Measurements from ENCODE around the gene POLR1G.
A peak's percentile ranks its signal among the peaks of the same experiment; 100 is the strongest.
"Not testable (repeated sequence)": the region's sequence is repeated elsewhere in the genome, so short reads cannot be mapped to it uniquely, and the experiment has no call there.

The POLR1G gene

DNA sequence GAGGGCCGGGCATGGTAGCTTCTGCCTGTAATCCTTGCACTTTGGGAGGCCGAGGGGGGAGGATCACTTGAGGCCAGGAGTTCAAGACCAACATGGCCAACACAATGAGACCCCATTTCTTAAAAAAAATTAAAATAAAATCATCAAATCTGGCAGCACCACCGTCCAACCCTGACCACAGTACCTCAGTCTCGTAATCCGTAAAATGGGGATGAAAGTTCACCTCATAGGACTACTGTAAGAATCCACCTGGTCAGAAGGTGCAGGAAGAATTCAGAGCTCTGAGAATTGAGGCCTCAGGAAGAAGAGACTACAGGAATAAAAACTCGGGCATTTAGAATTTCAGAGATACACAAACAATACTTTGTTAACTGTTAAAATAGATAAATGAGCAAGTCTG lies 4.6 kb upstream of the POLR1G start:
- no peak for DNase-seq

DNA sequence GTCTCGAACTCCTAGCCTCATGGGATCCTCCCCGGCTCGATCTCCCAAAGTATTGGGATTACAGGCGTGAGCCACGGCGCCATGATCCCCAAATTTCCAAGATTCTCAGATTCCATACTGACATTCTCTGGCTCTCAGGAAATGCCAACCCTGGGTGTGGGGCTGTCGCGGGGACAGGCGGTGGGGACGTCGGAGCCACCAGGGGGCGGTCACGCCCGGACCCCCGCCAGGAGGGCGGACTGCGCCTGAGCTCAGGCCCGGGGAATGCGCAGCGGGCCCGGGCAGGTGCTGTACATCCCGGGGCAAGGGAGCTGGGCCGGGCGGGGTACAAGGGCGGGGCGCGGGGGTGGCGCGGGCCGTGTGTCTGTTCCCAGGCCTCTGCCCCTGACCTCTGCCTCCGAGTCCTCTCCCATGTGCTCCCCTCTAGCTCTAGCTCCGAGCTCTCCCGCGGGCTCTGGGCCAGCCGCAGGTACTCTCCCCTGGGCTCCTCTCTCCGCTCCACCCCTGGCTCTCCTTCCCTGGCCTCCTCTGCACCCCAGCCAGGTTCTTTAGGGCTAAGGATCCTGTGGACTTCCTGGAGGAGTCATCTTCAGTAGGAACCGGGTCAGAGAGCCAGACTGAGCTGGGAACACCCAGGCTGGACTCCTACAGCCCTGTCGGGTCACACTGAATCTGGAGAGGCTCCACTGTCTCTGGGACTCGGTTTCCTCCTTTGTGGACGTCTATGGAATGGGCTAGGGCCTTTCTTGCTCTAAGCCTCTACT lies 4.0 kb upstream of the POLR1G start:
- DNase-seq: peak; percentile 54

DNA sequence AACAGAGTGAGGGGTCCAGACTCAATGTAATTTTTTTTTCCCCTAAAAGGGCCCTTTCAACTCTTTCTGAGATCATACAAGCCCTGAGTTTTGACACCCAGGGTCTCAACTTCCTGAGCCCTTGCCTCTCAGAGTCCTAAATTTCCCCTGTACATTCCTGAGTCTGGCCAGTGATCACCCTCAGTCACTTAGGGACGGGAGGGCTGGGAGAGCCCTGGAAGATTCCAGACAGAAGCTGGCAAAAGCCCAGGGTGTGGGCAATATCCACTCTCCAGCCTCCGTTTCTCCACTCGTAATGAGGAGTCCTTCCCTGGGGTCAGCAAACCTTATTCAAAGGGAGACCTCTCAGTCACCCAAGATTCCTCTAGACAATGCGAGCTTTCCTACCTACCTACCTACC lies 3.2 kb upstream of the POLR1G start:
- no peak for DNase-seq

DNA sequence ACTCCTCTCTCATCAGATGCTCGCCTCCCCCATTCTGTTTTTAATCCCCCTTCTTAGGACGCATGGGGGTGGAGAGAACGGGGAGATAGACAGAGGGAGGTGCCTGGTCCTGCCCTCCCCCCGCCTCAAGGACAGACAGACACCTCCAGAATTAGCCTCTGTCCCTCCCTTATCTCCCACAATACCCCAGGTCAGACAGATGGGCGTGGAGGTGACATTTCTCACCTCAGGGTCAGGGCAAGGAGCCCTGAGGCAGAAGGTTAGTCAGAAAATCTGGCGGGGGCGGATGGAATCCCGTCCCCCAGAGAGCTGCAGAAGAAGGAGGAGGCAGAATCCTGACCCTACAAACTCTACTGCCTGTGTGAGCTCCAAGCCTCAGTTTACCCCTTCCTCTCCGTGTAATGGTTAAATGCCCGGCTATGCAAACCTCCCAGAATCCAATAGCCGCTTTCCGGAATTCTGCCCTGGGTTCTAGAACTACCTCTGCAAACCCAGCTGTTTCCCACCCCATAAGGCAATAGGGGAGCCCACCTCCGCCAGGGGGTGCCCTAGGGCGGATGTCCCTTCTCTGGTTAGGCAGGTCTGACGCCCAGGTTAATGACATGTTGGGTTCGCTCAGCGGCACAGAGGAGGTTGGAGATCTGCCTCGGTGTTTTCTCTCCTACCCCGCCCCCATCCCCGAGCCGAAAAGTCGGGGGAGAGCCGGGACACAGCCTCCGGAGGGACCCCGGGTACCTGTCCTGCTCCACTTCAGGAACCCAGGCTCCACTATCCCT lies 2.5 kb upstream of the POLR1G start:
- peak; percentile 70 for DNase-seq

DNA sequence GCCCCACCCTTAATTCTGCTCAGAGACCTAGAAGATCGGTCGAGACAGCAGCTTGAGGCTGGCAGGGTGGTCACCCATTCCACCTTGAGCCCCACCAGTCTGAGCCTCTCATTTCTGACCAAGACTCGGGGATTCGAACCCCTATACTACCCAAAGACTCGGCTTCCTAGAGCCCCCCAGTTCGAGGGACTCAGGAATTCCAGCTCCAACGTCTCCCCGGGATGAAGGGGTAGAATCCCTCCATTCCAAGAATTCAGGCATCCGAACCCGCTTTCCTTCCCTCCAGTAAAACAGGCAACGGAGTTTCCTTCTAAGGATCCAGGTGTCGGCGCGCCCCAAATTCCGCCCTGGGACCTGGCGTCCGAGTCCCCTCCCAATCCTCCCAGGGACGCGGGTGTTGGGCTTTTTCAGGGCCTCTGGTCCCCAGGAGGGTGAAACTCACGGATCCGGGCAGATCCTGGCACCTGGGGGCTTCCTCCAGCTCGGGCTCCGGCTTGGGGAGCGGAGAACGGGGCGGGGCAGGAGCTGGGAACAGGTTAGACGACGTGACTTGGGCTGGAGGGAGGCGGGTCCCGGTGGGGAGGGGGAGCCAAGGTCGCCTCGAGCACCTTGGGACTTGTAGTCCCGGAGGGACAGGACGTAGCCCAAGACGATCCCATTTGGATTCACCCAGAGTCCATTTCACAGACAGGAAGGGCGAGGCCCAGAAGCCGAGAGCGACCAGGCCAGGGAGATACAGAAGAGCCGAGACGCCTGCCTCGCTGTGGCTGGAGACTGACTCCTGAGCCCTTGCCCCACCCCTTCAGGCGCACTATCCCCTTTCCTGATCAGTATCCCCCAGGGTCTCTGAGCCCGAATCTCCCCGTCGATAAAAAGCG lies 1.6 kb upstream of the POLR1G start, which contains the start of gene PPP1R13L:
PPP1R13L (minus strand) TSS at position 513 of the 878 bp plus-strand sequence. CDS start 6,751 bp downstream, outside the sequence.
- DNase-seq: peak; percentile 54

DNA sequence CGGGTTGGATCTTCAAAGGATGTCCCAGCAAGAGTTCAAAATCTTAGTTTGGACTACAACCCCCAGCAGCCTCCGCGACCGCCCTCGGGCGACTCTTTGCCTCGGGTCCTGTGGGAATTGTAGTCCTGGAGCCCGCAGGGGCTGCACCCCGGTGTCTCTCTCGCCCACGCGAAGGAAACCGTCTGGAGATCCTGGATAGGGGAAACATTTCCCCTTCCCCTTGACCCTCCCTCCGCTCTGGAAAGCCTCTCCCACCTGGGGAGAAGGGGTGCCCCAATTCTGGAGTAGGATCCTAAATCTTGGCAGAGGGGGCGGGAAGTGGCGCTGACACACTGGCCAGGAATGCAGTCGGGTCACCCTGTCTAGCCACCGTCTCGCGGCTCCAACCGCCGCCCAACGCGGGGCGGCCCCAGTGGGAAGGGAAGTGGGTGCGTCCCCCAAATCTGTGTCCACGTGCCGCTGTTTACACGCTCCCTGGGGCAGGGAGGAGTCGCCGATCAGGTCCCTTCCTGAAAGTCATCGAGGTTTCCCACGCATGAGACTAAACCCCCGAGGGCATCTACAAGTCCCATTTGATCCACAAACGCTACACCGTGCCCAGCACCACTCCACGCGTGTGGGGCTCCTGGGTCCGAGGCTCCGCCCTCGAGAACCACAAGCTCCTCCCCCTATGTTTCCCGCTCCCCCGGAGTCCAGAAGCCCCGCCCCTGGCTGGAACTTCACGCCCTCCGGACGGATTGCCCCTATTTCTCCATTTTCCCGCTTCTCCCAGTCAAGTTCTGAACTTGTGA lies 814 bp upstream of the POLR1G start:
- peak; percentile 82 for DNase-seq

DNA sequence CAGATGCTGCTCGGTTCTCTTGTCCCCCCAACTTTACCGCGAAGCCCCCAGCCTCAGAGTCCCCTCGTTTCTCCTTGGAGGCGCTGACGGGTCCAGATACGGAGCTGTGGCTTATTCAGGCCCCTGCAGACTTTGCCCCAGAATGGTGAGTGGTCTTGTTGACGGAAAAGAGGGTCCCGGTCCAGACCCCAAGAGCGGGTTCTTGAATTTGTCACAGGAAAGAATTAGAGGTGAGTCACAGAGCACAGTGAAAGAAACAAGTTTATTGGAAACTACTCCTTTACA lies 589 bp downstream of the POLR1G start:
- no peak for DNase-seq

DNA sequence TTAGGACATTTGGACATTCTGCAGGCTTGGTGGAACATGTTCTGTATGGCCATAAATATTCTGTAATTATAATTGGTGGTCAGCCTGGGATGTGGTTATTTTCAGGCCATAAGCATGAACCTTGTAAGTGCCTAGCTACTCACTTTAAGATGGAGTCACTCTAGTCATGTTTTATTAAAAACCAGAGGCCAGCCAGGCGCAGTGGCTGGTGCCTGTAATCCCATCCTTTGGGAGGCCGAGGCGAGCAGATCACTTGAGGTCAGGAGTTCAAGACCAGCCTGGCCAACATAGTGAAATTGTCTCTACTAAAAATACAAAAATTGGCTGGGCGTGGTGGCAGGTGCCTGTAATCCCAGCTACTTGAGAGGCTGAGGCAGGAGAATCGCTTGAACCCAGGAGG lies 1.1 kb downstream of the POLR1G start:
- not testable (repeated sequence) for DNase-seq

DNA sequence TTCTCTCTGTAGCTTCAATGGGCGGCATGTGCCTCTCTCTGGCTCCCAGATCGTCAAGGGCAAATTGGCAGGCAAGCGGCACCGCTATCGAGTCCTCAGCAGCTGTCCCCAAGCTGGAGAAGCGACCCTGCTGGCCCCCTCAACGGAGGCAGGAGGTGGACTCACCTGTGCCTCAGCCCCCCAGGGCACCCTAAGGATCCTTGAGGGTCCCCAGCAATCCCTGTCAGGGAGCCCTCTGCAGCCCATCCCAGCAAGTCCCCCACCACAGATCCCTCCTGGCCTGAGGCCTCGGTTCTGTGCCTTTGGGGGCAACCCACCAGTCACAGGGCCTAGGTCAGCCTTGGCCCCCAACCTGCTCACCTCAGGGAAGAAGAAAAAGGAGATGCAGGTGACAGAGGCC lies 1.7 kb downstream of the POLR1G start:
- DNase-seq: no peak

DNA sequence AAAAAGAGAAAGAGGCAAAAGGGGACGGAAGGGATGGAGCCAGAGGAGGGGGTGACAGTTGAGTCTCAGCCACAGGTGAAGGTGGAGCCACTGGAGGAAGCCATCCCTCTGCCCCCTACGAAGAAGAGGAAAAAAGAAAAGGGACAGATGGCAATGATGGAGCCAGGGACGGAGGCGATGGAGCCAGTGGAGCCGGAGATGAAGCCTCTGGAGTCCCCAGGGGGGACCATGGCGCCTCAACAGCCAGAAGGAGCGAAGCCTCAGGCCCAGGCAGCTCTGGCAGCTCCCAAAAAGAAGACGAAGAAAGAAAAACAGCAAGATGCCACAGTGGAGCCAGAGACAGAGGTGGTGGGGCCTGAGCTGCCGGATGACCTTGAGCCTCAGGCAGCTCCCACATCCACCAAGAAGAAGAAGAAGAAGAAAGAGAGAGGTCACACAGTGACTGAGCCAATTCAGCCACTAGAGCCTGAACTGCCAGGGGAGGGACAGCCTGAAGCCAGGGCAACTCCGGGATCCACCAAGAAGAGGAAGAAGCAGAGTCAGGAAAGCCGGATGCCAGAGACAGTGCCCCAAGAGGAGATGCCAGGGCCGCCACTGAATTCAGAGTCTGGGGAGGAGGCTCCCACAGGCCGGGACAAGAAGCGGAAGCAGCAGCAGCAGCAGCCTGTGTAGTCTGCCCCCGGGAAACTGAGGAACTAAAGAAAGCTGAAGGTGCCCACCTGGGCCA lies 2.5 kb downstream of the POLR1G start:
- DNase-seq: no peak

DNA sequence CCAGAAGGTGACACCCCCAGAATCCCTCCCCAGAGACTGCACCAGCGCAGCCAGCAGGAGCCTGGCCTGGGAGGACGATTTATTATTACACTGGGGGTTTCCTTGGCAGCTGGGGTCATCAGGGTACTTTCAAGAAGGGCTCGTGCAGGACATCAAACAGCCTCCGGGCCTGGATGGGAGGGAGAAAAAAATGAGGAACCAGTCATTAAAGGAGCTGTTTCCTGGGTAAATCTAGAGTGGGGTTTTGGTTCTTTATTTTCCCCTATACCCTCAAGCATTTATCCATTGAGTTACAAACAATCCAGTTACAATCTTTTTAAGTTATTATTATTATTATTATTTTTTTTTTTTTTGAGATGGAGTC lies 3.1 kb downstream of the POLR1G start:
- DNase-seq: no peak

DNA sequence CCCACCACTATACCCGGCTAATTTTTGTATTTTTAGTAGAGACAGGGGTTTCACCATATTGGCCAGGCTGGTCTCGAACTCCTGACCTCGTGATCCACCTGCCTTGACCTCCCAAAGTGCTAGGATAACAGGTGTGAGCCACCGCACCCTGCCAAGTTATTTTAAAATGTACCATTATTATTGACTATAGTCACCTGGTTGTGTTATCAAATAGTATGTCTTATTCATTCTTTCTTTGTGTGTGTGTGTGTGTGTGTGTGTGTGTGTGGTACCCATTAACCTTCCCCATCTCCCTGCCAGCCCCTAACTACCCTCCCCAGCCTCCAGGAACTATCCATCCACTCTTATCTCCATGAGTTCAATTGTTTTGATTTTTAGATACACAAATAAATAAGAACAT lies 3.9 kb downstream of the POLR1G start:
- DNase-seq: not testable (repeated sequence)

DNA sequence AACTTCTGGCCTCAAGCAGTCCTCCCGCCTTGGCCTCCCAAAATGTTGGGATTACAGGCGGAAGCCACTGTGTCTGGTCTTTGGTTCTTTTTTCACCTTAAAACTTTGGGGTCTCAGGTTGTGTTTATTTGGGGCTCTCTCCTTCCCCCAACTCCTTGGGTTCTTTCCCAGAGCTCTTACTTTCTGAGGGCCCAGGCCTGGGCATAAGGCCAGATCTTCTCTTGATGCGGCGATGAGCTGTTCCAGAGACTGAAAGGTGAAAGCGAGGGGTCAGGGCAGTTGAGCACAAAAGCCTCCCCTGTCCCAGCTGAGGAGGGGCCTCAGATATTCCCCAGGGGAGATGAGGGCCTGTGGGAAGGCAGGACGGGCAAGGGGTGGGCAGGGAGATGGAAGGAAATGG lies 7.1 kb downstream of the POLR1G start:
- no peak for DNase-seq

DNA sequence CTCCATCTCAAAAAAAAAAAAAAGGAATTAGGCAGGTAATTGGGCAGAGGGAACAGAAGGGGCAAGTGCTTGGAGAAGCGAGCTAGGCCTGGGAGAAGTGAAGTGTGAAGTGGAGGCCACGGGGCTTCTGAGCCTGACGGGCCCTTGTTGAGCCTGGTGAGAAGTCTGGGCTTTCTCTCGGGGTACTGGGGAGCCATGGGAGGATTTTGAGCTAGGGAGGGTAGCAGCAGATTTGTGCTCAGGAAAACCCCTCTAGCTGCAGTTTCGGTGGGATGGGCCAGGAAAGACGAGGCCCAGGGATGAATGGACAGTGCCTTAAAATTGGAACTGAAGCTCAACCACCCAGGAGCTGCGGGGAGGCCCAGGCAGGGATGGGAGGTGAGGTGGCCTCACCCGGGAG lies 8.0 kb downstream of the POLR1G start:
- no peak for DNase-seq

DNA sequence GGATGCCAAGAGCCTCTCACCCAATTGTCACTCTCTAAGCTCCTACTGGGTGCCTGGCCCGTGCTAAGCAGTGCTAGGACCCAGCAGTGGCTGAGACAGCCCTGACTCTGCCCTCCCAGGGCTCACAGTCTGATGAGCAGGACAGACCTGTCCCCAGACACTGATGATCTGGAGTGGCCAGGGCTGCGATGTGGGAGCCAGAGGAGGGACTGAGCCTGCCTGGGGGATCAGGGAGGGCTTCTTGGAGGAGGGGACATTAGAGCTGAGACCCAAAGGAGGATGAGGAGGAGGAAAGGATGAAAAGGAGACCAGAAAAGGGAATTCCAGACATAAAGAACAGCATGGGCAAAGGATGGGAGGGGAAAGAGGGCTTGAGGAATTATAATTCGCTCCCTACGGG lies 10.7 kb downstream of the POLR1G start:
- no peak for DNase-seq

DNA sequence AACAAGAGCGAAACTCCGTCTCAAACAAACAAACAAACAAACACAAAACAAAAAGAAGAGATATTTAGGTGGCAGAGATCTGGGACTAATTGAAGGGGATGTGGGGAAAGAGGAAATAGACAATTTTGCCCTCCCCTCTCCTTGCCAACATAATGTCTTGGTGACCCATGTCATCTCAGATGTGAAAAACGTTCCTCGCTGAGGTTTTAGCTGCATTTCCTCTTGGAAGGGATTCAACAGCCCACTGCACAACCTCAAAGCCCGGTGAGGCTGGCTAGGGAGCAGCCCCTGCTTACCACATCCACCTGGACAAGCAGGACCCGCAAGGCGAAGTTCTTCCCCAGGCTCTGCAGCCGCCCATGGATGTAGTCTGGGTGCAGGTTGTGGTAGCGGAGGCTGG lies 12.4 kb downstream of the POLR1G start:
- DNase-seq: no peak

DNA sequence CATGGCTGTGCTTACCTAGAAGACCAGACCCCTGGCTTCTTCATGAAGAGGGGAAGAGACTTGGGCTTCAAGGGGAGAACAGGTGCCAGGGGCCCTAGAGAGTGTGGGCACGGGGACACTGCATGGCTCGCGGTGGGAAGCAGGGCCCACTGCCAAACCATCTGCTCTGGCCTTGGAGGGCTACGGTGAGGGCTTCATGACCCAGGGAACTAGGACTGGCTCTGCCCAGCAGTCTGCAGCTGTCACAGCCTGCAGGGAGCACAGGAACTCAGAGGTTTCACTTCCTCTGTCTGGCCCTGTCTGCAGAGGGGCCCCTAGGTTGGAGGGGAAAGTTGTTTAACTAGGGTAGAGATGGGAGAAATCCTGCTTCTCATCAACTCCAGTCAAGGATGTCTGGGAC lies 13.0 kb downstream of the POLR1G start:
- DNase-seq: no peak

DNA sequence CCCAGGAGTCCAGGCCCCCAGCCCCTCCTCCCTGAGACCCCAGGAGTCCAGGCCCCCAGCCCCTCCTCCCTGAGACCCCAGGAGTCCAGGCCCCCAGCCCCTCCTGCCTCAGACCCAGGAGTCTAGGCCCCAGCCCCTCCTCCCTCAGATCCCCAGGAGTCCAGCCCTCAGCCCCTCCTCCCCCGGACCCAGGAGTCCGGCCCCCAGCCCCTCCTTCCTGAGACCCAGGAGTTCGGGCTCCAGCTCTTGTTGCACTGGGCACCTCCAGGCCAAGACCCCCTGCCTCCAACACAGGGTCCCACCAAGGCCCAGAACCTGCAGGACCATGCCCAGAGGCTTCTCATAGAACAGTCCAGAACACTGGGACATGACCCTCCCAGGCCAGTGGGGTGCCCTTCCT lies 13.5 kb downstream of the POLR1G start:
- DNase-seq: no peak

DNA sequence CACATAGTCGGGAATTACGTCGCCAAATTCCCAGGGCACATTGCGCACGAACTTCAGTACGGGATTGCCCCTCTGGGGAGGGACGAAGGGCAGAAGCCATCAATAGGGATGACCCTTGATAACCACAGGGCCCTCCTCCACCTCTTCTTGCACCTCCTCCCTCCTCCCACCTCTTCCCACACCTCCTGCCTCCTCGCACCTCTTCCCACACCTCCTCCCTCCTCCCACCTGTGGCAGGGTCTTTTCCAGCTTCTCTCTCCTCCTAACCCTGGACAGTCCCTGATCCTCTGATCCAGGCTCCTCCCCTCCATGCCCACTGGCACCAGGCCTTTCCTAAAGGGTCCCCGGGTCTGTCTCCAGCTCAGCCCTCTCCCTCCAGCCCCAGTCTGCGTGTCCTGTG lies 13.9 kb downstream of the POLR1G start:
- DNase-seq: no peak

DNA sequence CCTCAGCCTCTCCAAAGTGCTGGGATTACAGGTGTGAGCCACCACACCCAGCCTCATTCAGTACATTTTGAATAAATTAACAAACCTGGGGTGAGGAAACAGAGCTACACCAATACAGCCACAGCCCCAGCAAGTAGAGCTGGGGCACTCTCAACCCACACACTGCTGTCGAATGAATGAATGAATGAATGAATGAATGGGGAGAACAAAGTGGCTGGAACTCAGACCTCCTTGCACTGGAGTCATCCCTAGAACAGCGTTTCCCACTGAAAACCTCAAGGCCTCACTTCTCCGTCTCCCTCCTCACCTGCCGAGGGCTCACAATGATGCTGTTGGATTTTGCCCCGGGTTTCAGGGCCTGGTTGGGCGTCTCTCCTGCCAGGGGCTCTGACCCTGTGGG lies 14.4 kb downstream of the POLR1G start:
- no peak for DNase-seq

DNA sequence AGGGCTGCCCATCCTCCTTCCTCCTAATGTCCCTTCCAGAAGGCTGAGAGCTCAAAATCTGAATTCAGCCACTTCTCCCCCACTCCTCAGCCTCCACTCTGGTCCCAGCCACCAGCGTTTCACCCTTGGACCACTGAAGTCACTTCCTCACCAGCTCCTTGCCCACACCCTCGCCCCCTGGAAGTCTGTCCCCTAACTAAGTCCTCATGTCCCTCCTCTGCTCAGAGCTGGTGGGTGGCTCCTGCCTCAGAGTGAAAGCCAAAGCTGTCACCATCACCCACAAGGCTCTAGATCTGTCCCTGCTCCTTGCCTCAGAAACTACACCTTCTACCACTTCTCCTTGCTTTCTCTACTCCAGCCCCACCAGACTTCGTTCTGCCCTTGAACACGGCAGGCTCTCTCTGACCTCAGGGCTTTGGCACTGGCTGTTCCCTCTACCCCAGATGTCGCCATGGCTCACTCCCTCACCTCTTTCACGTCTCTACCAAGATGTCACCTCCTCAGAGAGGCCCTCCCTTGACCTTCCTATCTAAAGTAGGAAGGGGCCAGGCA lies 15.6 kb downstream of the POLR1G start:
- DNase-seq: no peak

DNA sequence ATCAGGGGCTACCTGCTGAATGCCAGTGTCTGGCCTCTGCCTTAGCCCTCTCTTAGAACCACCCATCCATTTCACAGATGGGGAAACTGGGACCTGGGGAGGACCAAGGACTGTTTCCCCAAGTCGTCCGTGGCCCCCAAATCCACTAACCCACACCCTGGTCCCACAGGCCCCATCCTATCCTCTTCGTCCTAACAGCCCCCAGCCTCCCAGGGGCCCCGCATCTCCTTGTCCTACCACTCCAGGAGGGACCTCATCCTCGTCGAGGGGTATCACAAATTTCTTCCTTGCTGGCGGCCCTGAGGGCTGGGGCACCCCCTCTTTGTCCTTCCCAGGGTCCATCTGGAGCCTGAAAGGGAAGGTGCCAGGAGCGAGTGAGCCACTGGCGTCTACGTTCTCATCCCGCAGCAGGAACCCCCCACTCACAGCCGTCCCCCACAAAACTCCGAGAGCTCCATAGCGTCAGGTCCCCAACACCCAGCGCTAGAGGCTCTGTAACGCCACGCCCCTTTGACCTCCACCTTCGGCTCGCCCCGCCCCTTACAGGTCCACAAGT lies 16.7 kb downstream of the POLR1G start:
- no peak for DNase-seq

All from activated T-cell treated with anti-CD3 and anti-CD28 coated beads, Interleukin-2, amount 50 U/mL, for 1 hour (primary cell).